SK-N-MC (cell line): Measurements from ENCODE around the gene FCN2.

ENCODE experiments used
- EZH2 ChIP-seq: fragments of 200-600 bp; sonication (generic); IDR thresholded peaks from one replicate; pipeline ENCODE4 v1.6.1; 2017; ENCODE audit warnings: antibody characterized with exemption
- POLR2AphosphoS5 ChIP-seq: IDR thresholded peaks from 2 replicates; pipeline ENCODE4 v1.6.1; 2012; ENCODE audit warnings: mild to moderate bottlenecking, low read depth, low read length, borderline replicate concordance

DNA sequence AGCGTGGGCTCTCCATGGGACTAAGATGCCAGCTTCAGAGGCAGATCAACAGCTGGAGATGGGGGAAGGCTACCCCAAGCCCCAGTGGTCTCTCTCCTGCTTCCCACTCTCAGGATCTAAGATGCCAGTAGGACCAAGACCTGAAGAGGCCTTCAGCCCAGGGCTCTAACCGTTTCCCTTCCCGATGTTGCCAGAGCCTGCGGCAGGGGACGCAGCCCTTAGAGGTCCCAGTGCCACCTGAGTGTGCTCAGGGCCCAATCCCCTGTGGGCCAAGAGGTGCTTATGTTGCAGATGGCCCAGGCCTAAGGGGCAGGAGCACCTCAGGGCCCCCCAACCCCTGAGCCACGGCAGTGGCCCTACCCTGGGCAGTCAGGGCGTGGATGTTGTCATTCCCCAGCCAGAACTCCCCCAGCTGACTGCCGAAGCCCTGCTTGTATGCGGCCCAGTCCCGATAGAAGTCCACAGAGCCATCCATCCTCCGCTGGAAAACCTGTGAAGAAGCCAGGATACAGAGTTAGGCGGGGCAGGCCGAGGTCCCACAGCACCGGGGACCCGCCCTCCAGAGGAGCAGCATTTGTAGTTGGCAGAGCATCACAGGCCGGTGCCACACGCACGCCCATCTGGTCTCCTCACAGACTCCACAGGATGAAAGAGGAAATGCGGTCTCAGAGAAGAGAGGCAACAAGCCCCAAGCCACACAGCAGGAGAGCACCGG, 31.7 kb downstream of the FCN2 start:
- TF ChIP-seq EZH2 = no peak
- TF ChIP-seq POLR2AphosphoS5 = no peak
